Peyer's patch (tissue), 4 donors: ENCODE data around the gene RPTOR. TPM values are rescaled to one million over a fixed set of nuclear protein-coding genes. Genes with fewer than 3 reads are reported as not detected.

Experiments
- DNase-seq, 3 donors: peaks; one replicate each; pipeline ENCODE4 v3.0.0-alpha.2; 2017 to 2019
- H3K27ac ChIP-seq, 4 donors: fragments of 200-600 bp; sonication (generic); one replicate each; pipeline ENCODE4 v1.5.1; 2016 to 2019
- H3K27me3 ChIP-seq, 2 donors: fragments of 200-600 bp; sonication (generic); one replicate each; pipeline ENCODE4 v1.5.1; 2019
- H3K36me3 ChIP-seq, 3 donors: fragments of 200-600 bp; sonication (generic); one replicate each; pipeline ENCODE4 v1.5.1; 2016 to 2019
- H3K4me1 ChIP-seq, 4 donors: fragments of 200-600 bp; sonication (generic); one replicate each; pipeline ENCODE4 v1.5.1; 2016 to 2019
- H3K4me3 ChIP-seq, 4 donors: fragments of 200-600 bp; sonication (generic); 1 replicate in 3 of 4; 2 replicates in 1 of 4; pipeline ENCODE4 v1.5.1; 2016 to 2019; ENCODE audit warnings: mild to moderate bottlenecking in 1 of 4
- H3K9me3 ChIP-seq, 4 donors: fragments of 200-600 bp; sonication (generic); one replicate each; pipeline ENCODE4 v1.5.1; 2016 to 2019; ENCODE audit warnings: mild to moderate bottlenecking in 1 of 4
- POLR2A ChIP-seq, 2 donors: fragments of 450-650 bp; IDR thresholded peaks; one replicate each; pipeline ENCODE4 v1.5.1; 2017; ENCODE audit warnings: antibody characterized with exemption in 2 of 2, mild to moderate bottlenecking in 2 of 2, moderate library complexity in 2 of 2
- total RNA-seq, 4 donors: library from RNA; depleted of rRNA; stranded (reverse); fragments of >200 nt; gene quantifications; one replicate each; pipeline ENCODE4 v1.1.0, GENCODE V29; 2016
- TF ChIP-seq, protein P1 (sequence below), 6 experiments: fragments of 450-650 bp in 4 of 6; fragments of 200-600 bp in 2 of 6; sonication (generic) in 1 of 6; IDR thresholded peaks; one replicate each; pipeline ENCODE4 v1.5.1; 2017 to 2019; ENCODE audit warnings: antibody characterized with exemption in 6 of 6, mild to moderate bottlenecking in 3 of 6, moderate library complexity in 1 of 6

Gene RPTOR
- total RNA-seq, 4 donors from 2014 or later: 42.4 to 73.6 (median 64.2) TPM

DNA sequence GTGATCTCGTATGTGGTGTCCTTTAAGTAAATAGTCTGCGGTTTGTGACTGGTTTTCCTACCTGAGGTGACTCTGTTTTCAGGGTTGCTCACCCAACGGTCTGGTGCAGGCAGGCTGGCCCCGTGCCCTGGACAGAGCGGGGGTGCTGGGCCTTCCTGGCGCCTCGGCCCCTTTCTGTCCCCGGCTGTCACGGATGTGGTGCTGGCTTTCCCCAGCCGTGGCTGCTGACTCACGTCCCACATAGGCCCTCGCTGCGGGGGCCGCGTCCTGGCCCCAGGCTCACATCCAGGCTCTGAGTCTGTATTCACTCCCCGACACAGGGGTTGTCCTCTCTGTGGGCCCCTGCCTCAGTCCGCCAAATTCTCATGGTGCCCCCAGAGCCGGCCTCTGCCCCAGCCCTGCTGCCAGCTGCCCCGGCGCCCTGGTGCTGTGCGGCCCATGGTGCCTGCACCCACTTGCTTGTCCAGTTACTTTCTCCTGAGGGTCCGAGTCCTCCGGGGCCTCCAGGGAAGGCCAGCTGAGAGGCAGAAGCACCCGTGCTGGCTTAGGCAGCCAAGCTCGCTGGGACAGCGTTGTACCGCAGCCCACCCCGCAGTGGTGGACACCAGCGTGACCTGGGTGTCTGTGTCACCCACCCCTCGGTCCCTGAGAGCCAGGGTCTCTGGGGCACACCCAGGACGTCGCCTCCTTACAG lies 452.9 kb downstream of the RPTOR start:
- no peak for TF ChIP-seq POLR2A (IDR thresholded peaks at IDR 0.05)
- DNase-seq: no peak
- peaks cover 0 to 54% (median 0%) of the 10 kb centered on the region in 3 donors for H3K36me3 ChIP-seq

DNA sequence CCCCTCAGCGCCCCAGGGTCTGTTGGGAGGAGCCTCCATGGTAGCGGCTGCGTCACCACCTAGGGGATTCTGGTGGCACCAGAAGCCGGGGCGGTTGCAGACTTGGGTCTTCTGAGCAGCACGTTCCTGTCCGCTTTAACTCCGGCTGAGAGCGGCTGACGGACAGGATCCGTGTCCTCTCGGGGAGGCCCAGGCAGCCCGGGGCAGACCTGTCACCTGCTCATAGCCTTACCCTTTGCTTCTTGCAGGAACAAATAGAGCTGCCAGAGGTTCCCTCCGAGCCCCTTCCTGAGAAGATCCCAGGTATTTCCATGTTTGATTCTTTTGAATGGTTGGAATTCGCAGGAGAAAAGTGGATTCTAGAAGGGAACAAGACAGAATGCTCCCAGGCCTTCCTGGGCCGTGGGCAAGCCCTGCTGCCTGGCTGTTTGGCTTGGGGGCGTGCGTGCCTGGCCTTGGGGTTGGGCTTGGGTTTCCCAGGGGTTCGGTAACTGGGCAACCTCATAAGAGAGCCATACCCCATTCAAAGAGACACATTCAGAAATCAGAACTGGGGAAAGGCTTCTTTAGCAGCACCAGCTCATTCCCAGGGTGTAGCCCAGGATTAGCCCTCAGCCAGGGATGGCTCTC lies 453.6 kb downstream of the RPTOR start:
- Histone ChIP-seq H3K27ac (no peak overlapping the region), H3K4me1 (peaks cover 0 to 45% (median 2%) of the 10 kb centered on the region in 4 donors), H3K27me3 (peaks cover 0 to 2% of the 10 kb centered on the region in 2 donors), H3K36me3 (peaks cover 0 to 54% (median 0%) of the 10 kb centered on the region in 3 donors), H3K9me3 (no peaks in the 10 kb centered on the region), H3K4me3 (no peak overlapping the region)
- no peak for DNase-seq
- no peak for TF ChIP-seq POLR2A (IDR thresholded peaks at IDR 0.05)
- TF ChIP-seq, protein P1, sequence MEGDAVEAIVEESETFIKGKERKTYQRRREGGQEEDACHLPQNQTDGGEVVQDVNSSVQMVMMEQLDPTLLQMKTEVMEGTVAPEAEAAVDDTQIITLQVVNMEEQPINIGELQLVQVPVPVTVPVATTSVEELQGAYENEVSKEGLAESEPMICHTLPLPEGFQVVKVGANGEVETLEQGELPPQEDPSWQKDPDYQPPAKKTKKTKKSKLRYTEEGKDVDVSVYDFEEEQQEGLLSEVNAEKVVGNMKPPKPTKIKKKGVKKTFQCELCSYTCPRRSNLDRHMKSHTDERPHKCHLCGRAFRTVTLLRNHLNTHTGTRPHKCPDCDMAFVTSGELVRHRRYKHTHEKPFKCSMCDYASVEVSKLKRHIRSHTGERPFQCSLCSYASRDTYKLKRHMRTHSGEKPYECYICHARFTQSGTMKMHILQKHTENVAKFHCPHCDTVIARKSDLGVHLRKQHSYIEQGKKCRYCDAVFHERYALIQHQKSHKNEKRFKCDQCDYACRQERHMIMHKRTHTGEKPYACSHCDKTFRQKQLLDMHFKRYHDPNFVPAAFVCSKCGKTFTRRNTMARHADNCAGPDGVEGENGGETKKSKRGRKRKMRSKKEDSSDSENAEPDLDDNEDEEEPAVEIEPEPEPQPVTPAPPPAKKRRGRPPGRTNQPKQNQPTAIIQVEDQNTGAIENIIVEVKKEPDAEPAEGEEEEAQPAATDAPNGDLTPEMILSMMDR (IDR thresholded peaks at IDR 0.05): no peak

More for the DNA sequence above, 452.9 kb downstream of the RPTOR start:
- H3K27ac ChIP-seq: no peak overlapping the region
- H3K4me1 ChIP-seq: peaks cover 0 to 45% (median 5%) of the 10 kb centered on the region in 4 donors
- no peaks in the 10 kb centered on the region for H3K9me3 ChIP-seq
- H3K4me3 ChIP-seq: no peak overlapping the region
- H3K27me3 ChIP-seq: no peaks in the 10 kb centered on the region

- no peak overlapping the region for H3K4me3 ChIP-seq
- no peak for DNase-seq
- peaks cover 0 to 45% (median 6%) of the 10 kb centered on the region in 4 donors for H3K4me1 ChIP-seq
- TF ChIP-seq, protein P1 (IDR thresholded peaks at IDR 0.05): no peak
- no peak for TF ChIP-seq POLR2A (IDR thresholded peaks at IDR 0.05)
- H3K27me3 ChIP-seq: peaks cover 0 to 8% of the 10 kb centered on the region in 2 donors
- peaks cover 0 to 54% (median 0%) of the 10 kb centered on the region in 3 donors for H3K36me3 ChIP-seq
- H3K9me3 ChIP-seq: no peaks in the 10 kb centered on the region
- no peak overlapping the region for H3K27ac ChIP-seq
Observed at GRCh38 chr17:80998748-80999535, 454.3 kb downstream of the RPTOR start.

- H3K36me3 ChIP-seq: peaks cover 0 to 54% (median 0%) of the 10 kb centered on the region in 3 donors
- no peaks in the 10 kb centered on the region for H3K9me3 ChIP-seq
- H3K4me3 ChIP-seq: no peak overlapping the region
- peaks cover 0 to 48% (median 12%) of the 10 kb centered on the region in 4 donors for H3K4me1 ChIP-seq
- no peak for TF ChIP-seq POLR2A (IDR thresholded peaks at IDR 0.05)
- TF ChIP-seq, protein P1 (IDR thresholded peaks at IDR 0.05): no peak
- DNase-seq: no peak
- no peak overlapping the region for H3K27ac ChIP-seq
- H3K27me3 ChIP-seq: peaks cover 0 to 13% of the 10 kb centered on the region in 2 donors
Observed at GRCh38 chr17:80999536-81000333, 455.1 kb downstream of the RPTOR start.

DNA sequence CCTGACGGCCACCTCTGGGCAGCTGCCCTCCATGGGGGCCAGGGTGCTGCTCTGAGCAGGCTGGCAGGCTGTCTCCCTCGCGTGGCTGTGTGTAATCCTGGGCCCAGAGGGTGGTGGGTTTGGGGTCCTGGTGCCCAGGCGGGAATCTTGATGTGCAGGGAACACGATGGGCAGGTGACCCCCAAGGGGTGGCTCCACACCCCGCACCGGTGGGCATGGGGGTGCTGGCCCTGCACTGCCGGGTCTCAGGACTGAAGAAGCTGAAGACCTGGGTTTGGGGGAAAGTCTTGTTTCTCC lies 455.6 kb downstream of the RPTOR start:
- no peak for TF ChIP-seq POLR2A (IDR thresholded peaks at IDR 0.05)
- TF ChIP-seq, protein P1 (IDR thresholded peaks at IDR 0.05): no peak
- H3K27ac ChIP-seq: no peak overlapping the region
- H3K27me3 ChIP-seq: peaks cover 0 to 13% of the 10 kb centered on the region in 2 donors
- H3K4me3 ChIP-seq: no peak overlapping the region
- H3K36me3 ChIP-seq: peaks cover 0 to 49% (median 0%) of the 10 kb centered on the region in 3 donors
- no peak for DNase-seq
- H3K4me1 ChIP-seq: peaks cover 0 to 49% (median 12%) of the 10 kb centered on the region in 4 donors
- no peaks in the 10 kb centered on the region for H3K9me3 ChIP-seq
